GM19328 (cell line): Measurements from ENCODE around the gene SCN2A.
"Not testable (repeated sequence)": the region's sequence is repeated elsewhere in the genome, so short reads cannot be mapped to it uniquely, and the experiment has no call there.

Source experiments
- ATAC-seq: cut with Tn5 transposase; IDR thresholded peaks from one replicate; pipeline ENCODE4 v1.9.1; 2021; ENCODE audit warnings: mild to moderate bottlenecking, moderate library complexity; ENCODE audit not compliant: unreplicated experiment

SCN2A gene

DNA sequence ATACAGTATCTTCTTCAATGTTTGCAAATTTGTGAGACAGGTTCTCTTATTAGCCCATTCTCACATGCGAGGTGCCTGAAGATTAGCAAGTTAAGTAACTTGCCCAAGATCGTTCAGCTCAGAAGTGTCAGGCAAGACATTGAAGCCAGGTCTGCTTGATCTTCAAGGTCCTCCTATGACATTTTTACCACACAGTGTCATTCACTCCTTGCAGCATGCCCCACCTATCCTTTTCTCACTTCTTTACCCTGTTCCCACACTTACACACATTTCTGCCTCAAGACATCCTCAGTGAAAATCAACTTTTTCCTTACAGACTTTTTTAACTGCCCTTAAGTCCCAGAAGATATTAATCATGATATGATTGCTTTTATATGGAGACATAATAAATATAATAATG is 73.8 kb downstream of the SCN2A start:
- no peak for ATAC-seq

DNA sequence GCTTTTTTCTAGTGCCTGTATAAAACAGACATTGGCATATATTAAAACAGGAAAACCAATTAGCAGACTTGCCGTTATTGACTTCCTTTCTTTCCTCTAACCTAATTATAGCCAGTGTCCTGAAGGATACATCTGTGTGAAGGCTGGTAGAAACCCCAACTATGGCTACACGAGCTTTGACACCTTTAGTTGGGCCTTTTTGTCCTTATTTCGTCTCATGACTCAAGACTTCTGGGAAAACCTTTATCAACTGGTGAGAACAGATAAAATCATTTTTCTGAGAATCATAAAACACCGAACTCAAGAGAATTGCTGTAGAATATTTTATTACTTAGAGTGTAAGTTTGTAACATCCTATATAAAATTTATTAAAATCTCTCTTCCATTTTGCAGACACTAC is 74.3 kb downstream of the SCN2A start:
- no peak for ATAC-seq

DNA sequence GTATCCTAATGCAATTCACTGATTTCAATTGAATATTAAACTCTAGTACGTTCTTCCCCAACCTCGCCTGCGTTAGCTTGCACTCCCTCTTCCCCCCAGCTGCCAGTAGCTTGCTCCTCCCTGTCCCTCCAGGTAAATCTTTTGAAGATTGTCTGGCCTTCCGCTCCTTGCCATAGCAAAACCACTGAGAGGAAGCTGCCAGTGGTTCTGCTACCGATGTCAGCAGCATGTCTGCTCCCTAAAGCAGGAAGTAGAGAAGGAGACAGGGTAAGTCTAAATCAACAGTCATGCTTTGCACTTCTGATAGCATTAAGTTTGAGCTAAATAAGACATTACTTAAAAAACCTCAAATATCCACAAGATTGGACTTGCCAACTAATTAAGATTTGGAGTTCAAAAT is 89.1 kb downstream of the SCN2A start:
- ATAC-seq: no peak

DNA sequence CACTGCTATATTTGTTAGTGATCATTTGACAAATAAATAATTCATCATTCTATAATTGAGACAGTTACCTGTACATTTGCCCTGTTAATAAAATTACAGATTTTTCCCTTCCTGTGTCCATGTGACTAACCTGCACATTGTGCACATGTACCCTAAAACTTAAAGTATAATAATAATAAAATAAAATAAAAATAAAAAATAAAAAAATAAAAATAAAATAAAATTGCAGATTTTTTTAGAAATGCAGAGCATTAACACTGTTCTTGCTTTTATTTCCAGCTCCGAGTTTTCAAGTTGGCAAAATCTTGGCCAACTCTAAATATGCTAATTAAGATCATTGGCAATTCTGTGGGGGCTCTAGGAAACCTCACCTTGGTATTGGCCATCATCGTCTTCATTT is 105.1 kb downstream of the SCN2A start:
- ATAC-seq: not testable (repeated sequence)

DNA sequence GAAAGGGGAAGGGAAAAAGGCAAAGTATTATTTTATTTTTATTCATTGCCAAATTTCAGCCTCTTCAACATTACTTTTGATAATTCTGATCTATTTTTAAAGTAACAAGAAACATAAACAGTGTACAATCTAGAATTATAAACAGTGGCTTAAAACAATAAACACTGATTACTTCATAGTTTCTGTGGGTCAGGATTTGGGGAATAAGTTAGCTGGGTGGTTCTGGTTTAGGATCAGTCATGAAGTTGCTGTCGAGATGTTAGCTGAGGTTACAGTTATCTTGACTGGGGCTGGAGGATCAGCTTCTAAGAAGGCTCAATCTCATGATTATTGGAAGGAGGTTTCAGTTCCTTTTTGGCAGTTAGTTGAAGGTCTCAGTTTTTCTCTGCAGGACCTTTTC is 109.2 kb downstream of the SCN2A start:
- ATAC-seq: no peak

DNA sequence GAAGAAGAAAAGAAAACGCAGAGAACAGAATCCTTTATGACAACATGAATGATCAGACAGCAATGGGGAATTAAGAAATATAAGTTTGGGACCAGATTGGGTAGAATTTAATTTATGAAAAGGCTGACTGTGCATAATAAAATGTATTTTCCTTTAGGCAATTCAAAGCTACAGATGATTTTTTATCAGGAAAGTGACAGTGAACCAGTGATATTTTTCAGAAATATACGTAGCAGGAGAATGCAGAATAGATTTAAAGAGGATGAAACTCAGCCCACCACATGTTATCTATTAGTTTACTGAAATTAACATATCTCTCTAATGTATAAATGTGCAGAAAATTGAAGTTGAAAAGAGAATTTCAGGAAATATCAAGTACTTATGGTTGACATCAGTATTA is 110.0 kb downstream of the SCN2A start:
- ATAC-seq: no peak

DNA sequence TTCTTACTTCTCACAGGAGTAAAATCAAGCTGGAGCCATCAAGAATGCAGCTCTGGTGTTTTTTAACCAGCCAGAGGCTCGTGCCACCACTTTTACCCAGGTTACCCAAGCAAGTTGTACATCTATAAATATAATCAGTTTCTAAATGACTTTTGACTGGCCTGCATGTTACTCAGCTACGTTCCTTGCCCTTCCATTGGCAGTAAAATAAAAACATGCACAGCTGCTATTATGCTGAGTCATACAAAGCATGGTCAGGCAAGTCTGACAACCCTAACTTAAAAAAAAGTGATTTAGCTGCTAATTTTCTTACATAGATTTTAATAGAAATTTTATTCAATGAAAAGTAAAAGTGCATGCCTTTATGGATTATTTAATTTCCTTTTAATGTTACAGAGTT is 118.5 kb downstream of the SCN2A start:
- no peak for ATAC-seq

DNA sequence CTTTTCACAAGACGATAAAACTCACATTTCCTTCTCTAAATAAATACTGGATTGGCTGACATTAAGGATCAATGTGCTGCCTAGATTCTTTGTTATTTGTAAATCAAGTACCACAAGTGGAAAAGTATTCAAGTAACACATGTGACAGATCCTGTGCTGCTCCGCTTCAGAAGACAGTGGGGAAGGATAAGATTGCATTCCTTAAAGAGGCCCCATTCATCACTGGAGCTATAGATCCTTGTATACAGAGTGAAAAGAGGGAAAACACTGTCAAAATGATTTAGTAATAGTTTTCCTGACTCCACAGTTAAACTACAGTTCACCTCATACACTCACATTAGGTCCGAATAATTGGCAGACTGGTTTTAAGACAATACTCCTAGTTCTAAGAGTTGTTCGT is 122.3 kb downstream of the SCN2A start:
- no peak for ATAC-seq

DNA sequence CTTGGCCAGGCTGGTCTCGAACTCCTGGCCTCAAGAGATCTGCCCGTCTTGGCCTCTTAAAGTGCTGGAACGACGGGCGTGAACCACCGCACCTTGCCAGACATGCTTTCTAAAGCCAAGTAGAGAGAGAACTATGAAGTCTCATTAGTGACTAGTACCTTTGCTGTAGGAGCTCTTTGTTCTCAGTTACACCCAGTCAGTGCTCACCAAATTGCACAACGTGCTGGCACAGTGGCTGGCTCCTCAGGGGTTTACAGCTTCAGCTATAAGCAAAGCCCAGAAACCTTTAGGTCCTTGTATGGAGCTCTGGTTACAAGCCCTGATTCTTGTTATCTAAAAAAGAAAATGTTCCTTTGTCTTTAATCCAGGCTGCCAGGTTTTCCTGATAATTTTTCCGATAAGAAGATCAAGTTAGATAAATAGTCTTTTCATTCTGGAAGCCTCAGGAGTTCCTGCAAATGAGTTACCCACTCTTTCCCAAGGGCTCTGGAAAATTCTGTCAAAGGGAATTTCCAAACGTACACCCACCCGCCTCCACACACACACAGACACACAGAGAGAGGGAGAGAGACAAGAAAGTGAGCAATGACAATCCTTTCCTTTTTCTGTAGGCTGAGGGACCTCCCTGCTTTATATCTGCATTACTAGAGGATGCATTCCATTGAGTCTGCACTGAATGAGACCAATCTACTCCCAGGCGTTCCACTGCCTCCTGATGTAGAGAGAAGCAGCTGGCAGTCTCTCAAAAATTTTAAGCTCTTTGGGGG is 130.1 kb downstream of the SCN2A start:
- no peak for ATAC-seq

DNA sequence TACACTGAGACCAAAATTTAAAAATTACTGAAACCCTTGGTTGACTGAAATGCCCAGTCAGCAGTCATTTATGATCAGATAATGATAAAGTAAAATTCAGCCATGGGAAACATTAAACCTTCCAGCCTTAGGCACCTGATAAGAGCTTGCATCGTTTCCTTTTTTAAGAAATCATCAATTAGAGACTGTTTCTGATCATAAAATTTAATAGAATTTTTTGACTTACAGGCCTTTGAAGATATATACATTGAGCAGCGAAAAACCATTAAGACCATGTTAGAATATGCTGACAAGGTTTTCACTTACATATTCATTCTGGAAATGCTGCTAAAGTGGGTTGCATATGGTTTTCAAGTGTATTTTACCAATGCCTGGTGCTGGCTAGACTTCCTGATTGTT is 130.7 kb downstream of the SCN2A start:
- no peak for ATAC-seq

DNA sequence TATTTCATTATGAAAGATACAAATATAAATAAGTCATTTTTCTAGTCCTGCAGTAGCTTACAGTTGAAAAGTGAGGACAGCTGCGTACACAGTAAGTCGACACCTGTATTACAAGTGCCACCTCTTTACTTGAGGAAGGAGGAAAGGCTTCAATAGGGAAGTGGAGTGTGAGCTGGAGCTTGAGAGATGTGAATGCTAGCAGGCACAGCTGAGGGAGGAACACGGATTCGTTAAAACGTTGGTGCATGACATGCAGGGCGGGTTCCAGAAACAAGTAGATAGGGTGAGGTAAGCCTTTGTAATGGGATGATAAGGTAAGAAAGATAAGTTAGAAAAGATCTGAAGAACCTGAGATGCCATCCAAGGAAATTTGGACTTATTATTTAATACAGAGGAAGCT is 132.1 kb downstream of the SCN2A start:
- no peak for ATAC-seq

DNA sequence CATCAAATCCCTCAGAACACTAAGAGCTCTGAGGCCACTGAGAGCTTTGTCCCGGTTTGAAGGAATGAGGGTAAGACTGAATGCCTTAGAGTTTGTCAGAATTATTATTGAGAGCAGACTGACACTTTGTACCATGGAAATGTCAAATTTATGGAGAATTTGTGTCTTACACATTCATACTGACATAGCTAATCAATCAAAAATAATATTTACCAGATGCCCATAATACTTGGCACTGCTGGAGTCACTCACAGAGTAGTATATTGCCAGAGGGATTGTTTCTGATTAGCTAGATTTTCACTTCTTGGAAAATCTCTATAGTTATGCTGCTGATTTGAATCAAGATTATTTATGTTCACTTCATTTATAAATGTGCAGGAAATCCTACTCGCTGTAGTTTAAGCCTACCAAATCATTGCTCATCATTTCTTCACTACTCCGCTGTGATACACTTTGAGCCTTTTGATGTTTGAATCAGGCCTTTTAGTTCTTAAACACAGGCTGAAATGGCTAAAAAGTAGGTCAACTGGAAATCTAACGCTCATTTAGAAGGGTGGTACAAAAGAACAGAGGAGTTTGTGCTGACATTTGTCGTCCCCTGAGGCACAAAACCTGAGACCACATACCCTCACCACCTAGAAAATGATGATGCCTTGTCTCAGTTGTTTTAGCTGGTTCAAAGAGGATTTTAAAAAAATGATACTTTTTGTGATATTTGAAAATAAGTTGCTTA is 134.2 kb downstream of the SCN2A start:
- no peak for ATAC-seq

DNA sequence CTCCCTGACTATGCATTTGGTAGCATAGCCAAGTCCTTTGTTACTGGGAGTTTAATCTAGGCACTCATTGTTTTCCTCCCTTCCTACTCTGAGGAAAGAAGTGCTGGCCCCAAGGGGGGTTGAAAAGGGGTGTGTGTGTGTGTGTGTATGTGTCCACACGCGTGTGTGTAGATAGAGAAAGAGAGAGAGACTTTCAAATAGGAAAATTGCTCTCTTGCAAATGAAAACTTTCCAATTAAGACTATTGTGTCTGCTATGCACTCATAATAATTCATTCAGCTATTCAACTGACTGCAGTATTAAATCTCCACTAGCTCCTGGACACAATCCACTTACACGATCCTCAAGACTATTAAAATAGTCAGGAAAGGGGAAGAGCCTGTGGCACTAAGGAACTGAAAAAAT is 137.4 kb downstream of the SCN2A start:
- no peak for ATAC-seq

DNA sequence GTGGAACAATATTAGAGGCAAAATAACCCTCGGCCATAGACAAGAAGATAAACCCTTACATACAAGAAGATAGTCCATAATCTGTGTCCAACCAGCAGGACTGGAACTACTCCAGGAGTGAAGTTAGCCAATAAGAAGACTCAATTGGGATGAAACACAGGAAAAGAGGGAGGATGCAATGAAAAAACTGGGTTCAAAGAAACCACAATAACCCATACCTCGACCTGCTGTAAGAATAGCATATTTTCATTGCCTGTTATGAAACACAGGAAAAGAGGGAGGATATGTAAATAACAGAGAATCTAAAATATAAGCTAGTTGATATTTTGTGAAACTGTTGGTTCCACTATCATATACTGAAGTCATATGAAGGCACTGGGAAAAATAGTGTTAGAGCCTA is 143.1 kb downstream of the SCN2A start:
- no peak for ATAC-seq

DNA sequence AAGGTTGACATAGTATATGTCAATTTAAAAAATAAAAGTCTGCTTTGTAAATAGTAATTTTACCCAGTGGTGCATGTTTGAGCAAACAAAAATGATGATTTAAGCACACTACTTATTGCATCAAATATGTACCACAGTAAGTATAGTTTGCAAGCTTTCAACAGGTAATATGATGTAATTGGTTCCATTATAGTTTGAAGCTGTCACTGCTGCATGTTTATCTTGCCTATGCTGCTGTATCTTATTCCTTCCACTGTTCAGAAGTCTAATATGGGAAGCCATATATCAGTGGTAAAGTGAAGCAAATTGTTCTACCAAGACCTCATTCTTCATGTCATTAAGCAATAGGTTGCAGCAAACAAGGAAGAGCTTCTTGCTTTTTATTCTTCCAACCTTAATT is 151.7 kb downstream of the SCN2A start:
- ATAC-seq: no peak

DNA sequence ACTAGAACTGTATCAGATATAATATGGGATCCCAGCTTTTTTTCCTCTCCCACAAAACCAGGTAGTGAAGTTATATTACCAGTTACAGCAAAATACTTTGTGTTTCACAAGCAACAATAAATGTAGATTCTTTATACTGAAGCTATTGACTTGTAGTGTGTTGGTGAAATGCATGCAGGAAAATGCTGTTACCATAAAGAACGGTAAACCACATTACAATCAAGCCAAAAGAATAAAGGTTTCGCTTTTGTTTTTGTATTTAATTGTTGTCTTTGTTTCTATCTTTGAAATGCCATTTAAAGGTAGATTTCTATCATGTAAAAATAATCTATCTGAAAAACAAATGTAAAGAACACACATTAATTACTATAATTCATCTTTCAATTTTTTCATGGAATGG is 152.6 kb downstream of the SCN2A start:
- no peak for ATAC-seq

DNA sequence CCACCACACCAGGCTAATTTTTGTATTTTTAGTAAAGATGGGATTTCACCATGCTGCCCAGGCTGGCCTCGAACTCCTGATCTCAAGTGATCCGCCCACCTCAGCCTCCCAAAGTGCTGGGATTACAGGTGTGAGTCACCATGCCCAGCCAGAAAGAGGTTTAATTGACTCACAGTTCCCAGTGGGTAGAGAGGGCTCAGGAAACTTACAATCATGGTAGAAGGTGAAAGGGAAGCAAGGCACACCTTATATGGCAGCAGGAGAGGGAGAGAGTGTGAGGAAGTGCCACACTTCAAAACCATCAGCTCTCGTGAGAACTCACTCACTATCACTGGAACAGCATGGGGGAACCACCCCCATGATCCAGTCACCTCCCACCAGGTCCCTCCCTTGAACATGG is 159.4 kb downstream of the SCN2A start:
- ATAC-seq: not testable (repeated sequence)

DNA sequence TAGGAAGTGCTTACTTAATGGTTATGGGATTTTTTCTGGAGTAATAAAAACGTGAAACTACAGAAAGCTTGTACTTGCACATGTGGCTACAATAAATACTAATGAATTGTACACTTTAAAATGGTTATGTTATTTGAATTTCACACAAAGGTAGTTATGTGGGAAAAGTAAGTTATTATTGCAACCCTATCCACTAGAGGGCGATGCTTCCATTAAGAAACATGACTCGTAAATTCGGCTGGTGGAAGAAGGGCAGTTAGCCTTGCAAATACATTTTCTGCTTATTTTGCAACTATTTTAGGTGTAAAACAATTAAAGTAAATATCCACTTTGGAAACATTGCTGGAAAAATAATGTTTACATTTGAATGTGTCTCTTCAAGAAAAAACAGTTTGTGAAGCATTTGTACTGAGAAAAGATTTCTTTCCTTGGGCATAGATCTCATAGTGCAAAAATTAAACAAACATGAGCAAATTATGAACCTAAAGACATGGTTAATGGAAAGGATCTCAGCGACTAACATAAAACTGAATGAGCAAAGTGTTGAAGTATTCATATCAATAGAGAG is 162.2 kb downstream of the SCN2A start:
- ATAC-seq: peak; percentile 59

DNA sequence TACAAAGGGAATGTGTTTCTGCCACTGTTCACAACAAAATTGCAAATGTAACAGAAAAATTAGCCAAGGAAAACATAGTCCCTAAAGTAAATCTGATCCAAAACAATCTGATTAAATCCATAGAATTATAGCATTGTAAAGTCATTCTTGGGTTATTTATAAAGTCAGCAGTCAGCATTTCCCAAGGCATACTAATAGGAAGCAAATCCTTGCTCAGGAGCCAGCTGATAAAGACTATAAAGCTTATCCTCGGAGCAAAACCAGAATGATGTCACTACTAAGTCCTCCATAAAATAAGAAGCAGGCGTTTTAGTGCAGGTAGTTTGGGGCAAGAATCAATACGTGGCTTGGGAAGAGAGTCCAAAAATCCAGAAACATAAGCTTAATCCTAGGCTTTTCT is 162.9 kb downstream of the SCN2A start:
- ATAC-seq: no peak

DNA sequence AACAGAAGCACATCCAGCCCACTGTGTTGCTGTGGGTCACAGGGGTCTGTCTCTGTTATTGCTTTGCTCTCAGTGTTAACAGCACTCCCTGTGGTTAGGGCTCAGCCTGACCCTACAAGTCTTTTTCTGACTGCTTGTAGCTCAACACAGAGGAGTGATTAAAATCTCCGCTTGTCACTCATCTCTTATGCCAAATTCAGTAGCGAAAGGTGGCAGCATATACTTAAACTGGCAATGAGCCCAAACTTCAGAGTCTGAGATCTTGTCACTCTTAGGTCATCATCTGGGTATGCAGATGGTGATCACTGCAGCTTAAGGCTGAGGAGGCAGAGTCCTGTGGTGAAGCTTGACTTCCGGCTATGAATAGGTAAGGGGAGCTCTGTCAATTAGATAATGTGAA is 167.0 kb downstream of the SCN2A start:
- no peak for ATAC-seq

DNA sequence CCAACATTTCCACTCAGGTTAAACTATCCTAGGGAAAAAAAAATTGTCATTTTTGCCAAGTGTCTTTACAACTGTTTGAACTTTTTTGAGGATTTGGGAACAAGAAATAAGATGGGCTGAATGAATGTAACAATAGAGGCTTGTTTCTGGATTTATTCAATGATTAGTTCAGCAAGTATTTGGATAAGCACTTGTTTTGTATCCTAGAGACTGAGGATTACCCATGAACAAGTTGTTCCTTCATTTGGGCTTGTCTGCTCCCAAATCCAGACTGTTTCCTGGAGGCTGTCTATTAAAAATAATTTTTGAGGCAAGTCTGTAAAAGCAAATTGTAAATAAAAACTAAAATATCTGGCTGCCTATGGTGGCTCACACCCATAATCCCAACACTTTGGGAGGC is 168.3 kb downstream of the SCN2A start:
- ATAC-seq: no peak

DNA sequence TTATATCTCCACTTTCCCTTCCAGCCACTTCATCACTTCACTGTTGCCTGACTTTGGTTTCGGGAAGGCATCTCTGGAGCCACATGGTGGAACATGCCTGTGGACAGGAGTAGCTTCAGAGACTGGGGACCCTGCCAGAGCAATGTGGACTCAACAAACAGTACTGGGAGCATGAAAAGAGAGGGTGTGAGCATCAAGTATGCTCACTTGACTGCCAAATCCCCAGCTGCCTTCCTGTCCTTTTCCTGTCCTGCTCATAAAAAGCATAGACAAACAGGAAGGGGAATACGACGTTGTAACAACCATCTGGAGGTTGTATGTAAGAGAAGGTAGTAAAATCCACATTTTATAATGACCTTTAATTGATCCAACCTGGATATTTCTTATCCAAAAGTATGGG is 169.0 kb downstream of the SCN2A start:
- no peak for ATAC-seq
